SK-N-SH (cell line): ENCODE measurements around the gene C18orf63. TPM values are rescaled to one million over a fixed set of nuclear protein-coding genes. Genes with fewer than 3 reads are reported as not detected.
A peak's percentile ranks its signal among the peaks of the same experiment; 100 is the strongest.

Experiments used
- CTCF ChIA-PET: fragments of 300-600, 350-600 bp; formaldehyde crosslinking; extraction: SDS; loops from one replicate; lab custom pipeline; 2021; lab: Yijun Ruan, JAX
- POLR2A ChIA-PET: fragments of 350-600 bp; sonication (Branson Sonifier 250); formaldehyde crosslinking; extraction: SDS; loops from one replicate; lab custom pipeline; 2020; ENCODE audit warnings: antibody characterized with exemption, inconsistent platforms; lab: Yijun Ruan, JAX
- DNase-seq: peaks from one replicate; pipeline ENCODE4 v3.0.0; 2012
- H2AFZ ChIP-seq: fragments of 200-600 bp; sonication (generic); 2 replicates; pipeline ENCODE4 v1.8.1; 2016; ENCODE audit warnings: antibody characterized with exemption, mild to moderate bottlenecking, low read depth
- H3F3A ChIP-seq: fragments of 200-600 bp; sonication (generic); replicated peaks from 2 replicates; pipeline ENCODE3; 2016; ENCODE audit warnings: antibody characterized with exemption, mild to moderate bottlenecking; ENCODE audit not compliant: insufficient read depth
- H3K27ac ChIP-seq, 2 experiments: fragments of 200-500 bp in 1 of 2; fragments of 200-600 bp in 1 of 2; sonication (Bioruptor generic) in 1 of 2; sonication (generic), shearing (Covaris generic) in 1 of 2; 2 replicates each; pipeline versions ENCODE4 v1.5.1 to v1.6.1; 2014 to 2016; ENCODE audit warnings: low read depth in 2 of 2, inconsistent platforms in 1 of 2, low read length in 1 of 2, mild to moderate bottlenecking in 1 of 2, mixed read lengths in 1 of 2
- H3K27me3 ChIP-seq: fragments of 200-600 bp; sonication (generic), shearing (Covaris generic); 2 replicates; pipeline ENCODE4 v1.6.1; 2016; ENCODE audit warnings: mixed run types; ENCODE audit not compliant: insufficient read depth
- H3K36me3 ChIP-seq, 2 experiments: fragments of 200-500 bp in 1 of 2; fragments of 200-600 bp in 1 of 2; sonication (Bioruptor generic) in 1 of 2; sonication (generic) in 1 of 2; replicated peaks in 1 of 2; 2 replicates each; pipeline versions ENCODE3 to v1.5.1; 2014 to 2016; ENCODE audit warnings: low read length in 1 of 2, mild to moderate bottlenecking in 1 of 2; ENCODE audit not compliant: insufficient read depth in 2 of 2, control insufficient read depth in 1 of 2
- H3K4me1 ChIP-seq, 2 experiments: fragments of 200-500 bp in 1 of 2; fragments of 200-600 bp in 1 of 2; sonication (Bioruptor generic) in 1 of 2; sonication (generic), shearing (Covaris generic) in 1 of 2; 2 replicates each; pipeline versions ENCODE4 v1.5.1 to v1.6.1; 2014 to 2016; ENCODE audit warnings: low read depth in 1 of 2, low read length in 1 of 2, mixed run types in 1 of 2; ENCODE audit not compliant: insufficient read depth in 2 of 2, control insufficient read depth in 1 of 2
- H3K4me2 ChIP-seq: fragments of 200-600 bp; sonication (generic), shearing (Covaris generic); 2 replicates; pipeline ENCODE4 v1.6.1; 2017; ENCODE audit warnings: mixed run types
- H3K4me3 ChIP-seq, 2 experiments: fragments of 200-500 bp in 1 of 2; fragments of 200-600 bp in 1 of 2; sonication (Bioruptor generic) in 1 of 2; sonication (generic), shearing (Covaris generic) in 1 of 2; 2 replicates each; pipeline versions ENCODE4 v1.5.1 to v1.8.1; 2014 to 2016; ENCODE audit warnings: low read depth in 2 of 2, inconsistent platforms in 1 of 2, low read length in 1 of 2, mild to moderate bottlenecking in 1 of 2, mixed read lengths in 1 of 2, moderate library complexity in 1 of 2
- H3K79me2 ChIP-seq: fragments of 200-600 bp; sonication (generic); 2 replicates; pipeline ENCODE4 v1.8.1; 2017; ENCODE audit warnings: mild to moderate bottlenecking; ENCODE audit not compliant: insufficient read depth
- H3K9ac ChIP-seq: fragments of 200-600 bp; sonication (generic); 2 replicates; pipeline ENCODE4 v1.6.1; 2017; ENCODE audit warnings: mixed run types
- H3K9me2 ChIP-seq: fragments of 200-600 bp; sonication (generic); 2 replicates; pipeline ENCODE4 v1.6.1; 2017; ENCODE audit warnings: mixed run types
- H3K9me3 ChIP-seq: fragments of 200-600 bp; sonication (generic); 2 replicates; pipeline ENCODE4 v1.6.1; 2017; ENCODE audit warnings: mixed run types, mild to moderate bottlenecking, moderate library complexity
- H4K20me1 ChIP-seq: fragments of 200-600 bp; sonication (generic); 2 replicates; pipeline ENCODE4 v1.6.1; 2017; ENCODE audit warnings: mild to moderate bottlenecking, mixed run types; ENCODE audit not compliant: insufficient read depth
- CHD2 ChIP-seq: fragments of 150-350 bp; IDR thresholded peaks from 2 replicates; pipeline ENCODE4 v1.6.1; 2018; ENCODE audit warnings: low read length; ENCODE audit not compliant: partially characterized antibody
- GABPA ChIP-seq: IDR thresholded peaks from 2 replicates; pipeline ENCODE4 v1.4.0; 2012; ENCODE audit warnings: low read depth, mild to moderate bottlenecking
- IRF3 ChIP-seq: fragments of 150-350 bp; IDR thresholded peaks from 2 replicates; pipeline ENCODE4 v1.6.1; 2016; ENCODE audit warnings: mild to moderate bottlenecking, low read depth, low read length
- MAX ChIP-seq: IDR thresholded peaks from 2 replicates; pipeline ENCODE4 v1.4.0; 2012; ENCODE audit warnings: low read depth
- MXI1 ChIP-seq: IDR thresholded peaks from 2 replicates; pipeline ENCODE4 v1.6.1; 2012; ENCODE audit warnings: mild to moderate bottlenecking, low read depth, low read length, improper control_type of control experiment
- NRF1 ChIP-seq: IDR thresholded peaks from 2 replicates; pipeline ENCODE4 v1.6.1; 2012; ENCODE audit warnings: low read depth, mild to moderate bottlenecking, low read length
- PBX3 ChIP-seq: IDR thresholded peaks from 2 replicates; pipeline ENCODE4; 2012
- POLR2AphosphoS5 ChIP-seq: IDR thresholded peaks from 2 replicates; pipeline ENCODE4 v1.6.1; 2012; ENCODE audit warnings: low read depth, low read length
- RCOR1 ChIP-seq: fragments of 150-350 bp; IDR thresholded peaks from 2 replicates; pipeline ENCODE4 v1.6.1; 2017; ENCODE audit warnings: antibody characterized with exemption, low read length
- RFX5 ChIP-seq: IDR thresholded peaks from 2 replicates; pipeline ENCODE4 v1.6.1; 2012; ENCODE audit warnings: mild to moderate bottlenecking, improper control_type of control experiment, low read length
- RXRA ChIP-seq: IDR thresholded peaks from 2 replicates; pipeline ENCODE4 v1.4.0; 2012; ENCODE audit warnings: low read depth, mild to moderate bottlenecking, borderline replicate concordance
- SIN3A ChIP-seq: IDR thresholded peaks from 2 replicates; pipeline ENCODE4 v1.6.1; 2012; ENCODE audit warnings: low read depth, mild to moderate bottlenecking, low read length, moderate library complexity, borderline replicate concordance
- TAF1 ChIP-seq: IDR thresholded peaks from 2 replicates; pipeline ENCODE4 v1.6.1; 2012; ENCODE audit warnings: low read depth, mild to moderate bottlenecking, low read length, moderate library complexity, borderline replicate concordance
- TEAD4 ChIP-seq: IDR thresholded peaks from 2 replicates; pipeline ENCODE4 v1.4.0; 2012; ENCODE audit warnings: mild to moderate bottlenecking, borderline replicate concordance; ENCODE audit not compliant: insufficient read depth
- USF1 ChIP-seq: IDR thresholded peaks from 2 replicates; pipeline ENCODE4 v1.4.0; 2012; ENCODE audit warnings: low read depth, borderline replicate concordance
- YY1 ChIP-seq: IDR thresholded peaks from 2 replicates; pipeline ENCODE4 v1.4.0; 2012; ENCODE audit warnings: low read depth, mild to moderate bottlenecking
- ZBTB33 ChIP-seq: IDR thresholded peaks from 2 replicates; pipeline ENCODE4 v1.4.0; 2012; ENCODE audit warnings: low read depth, borderline replicate concordance
- WGBS: methylation state at CpG from one replicate; pipeline ENCODE4 v1.1.6; 2017; ENCODE audit warnings: low lambda C conversion rate; 5-methylcytosine and 5-hydroxymethylcytosine counted together
- polyA plus RNA-seq, 3 experiments: library from polyadenylated mRNA; depleted of rRNA; stranded (reverse); fragments of >200 nt; gene quantifications; 2 replicates each; pipeline ENCODE4 v1.2.3, GENCODE V29; 2012

The C18orf63 gene
- polyA plus RNA-seq, 1 of the 3 experiments (the other 2 are of a cell fraction): not detected

- Histone ChIP-seq H3K36me3 (no peaks in the 10 kb centered on the region), H3K9ac (0 out of 2 replicates have a peak overlapping the region, but pooled peaks have one; percentile 8), H3K9me2 (no peaks in the 10 kb centered on the region), H3F3A (no peaks in the 10 kb centered on the region), H4K20me1 (no peaks in the 10 kb centered on the region), H3K27me3 (no peaks in the 10 kb centered on the region), H3K4me3 (peak overlapping the region; percentile 67 to 96), H3K9me3 (no peaks in the 10 kb centered on the region), H2AFZ (peak overlapping the region; percentile 73; the same call in 1 of the 2 replicates), H3K79me2 (no peaks in the 10 kb centered on the region), H3K27ac (peak overlapping the region in 1 of 2 experiments; percentile 68; a peak in 1 of 4 replicates), H3K4me1 (peaks cover 0 to 17% of the 10 kb centered on the region in 2 experiments; a peak in 1 of 4 replicates), H3K4me2 (peak overlapping the region; percentile 86)
- WGBS: no CpG with 5 or more reads among the region's 30 CpGs
- ChIA-PET POLR2A (no interaction called here), CTCF (interaction anchor here (3.4 kb wide), 1 partner anchor 51 kb away, joined by 19 read pairs; no protein-coding TSS in a partner anchor)
- no peak for DNase-seq
- TF ChIP-seq RFX5 (no peak), RXRA (no peak), RCOR1 (no peak), YY1 (no peak), USF1 (no peak)
These were observed 24.2 kb upstream of the C18orf63 start for GRCh38 chr18:74291472-74291770.

GRCh38 chr18:74291771-74292540 is 23.7 kb upstream of the C18orf63 start, which contains the start of gene CYB5A:
CYB5A (minus strand) TSS chr18:74291963; CDS start chr18:74291875, 88 bp downstream.
- DNase-seq: peak; percentile 100
- H3K9me3 ChIP-seq: no peaks in the 10 kb centered on the region
- TF ChIP-seq PBX3 (peak; percentile 100), MAX (0 out of 2 replicates have a peak, but pooled peaks have one; percentile 59), ZBTB33 (0 out of 2 replicates have a peak, but pooled peaks have one; percentile 14), MXI1 (peak; percentile 89; the same call in 1 of the 2 replicates), GABPA (no peak), TAF1 (0 out of 2 replicates have a peak, but pooled peaks have one; percentile 11), POLR2AphosphoS5 (peak; percentile 58; the same call in 1 of the 2 replicates), IRF3 (peak; percentile 87), SIN3A (no peak), TEAD4 (no peak), CHD2 (peak; percentile 96), NRF1 (peak; percentile 71)
- ChIA-PET CTCF (interaction anchor here (3.4 kb wide), 1 partner anchor 50 kb away, joined by 19 read pairs; no protein-coding TSS in a partner anchor), POLR2A (no interaction called here)
- H3K4me3 ChIP-seq: peak within 1 kb of the TSS; percentile 67 to 96
- peak within 1 kb of the TSS; percentile 86 for H3K4me2 ChIP-seq
- 5% methylated on average over 31 of the region's 68 CpGs for WGBS
- no peaks in the 10 kb centered on the region for H3K9me2 ChIP-seq
- peak within 1 kb of the TSS in 1 of 2 experiments; percentile 82; a peak in 2 of 4 replicates for H3K27ac ChIP-seq
- peaks cover 0 to 17% of the 10 kb centered on the region in 2 experiments; a peak in 1 of 4 replicates for H3K4me1 ChIP-seq
- no peaks in the 10 kb centered on the region for H3F3A ChIP-seq
- no peaks in the 10 kb centered on the region for H3K36me3 ChIP-seq
- H4K20me1 ChIP-seq: no peaks in the 10 kb centered on the region
- H3K79me2 ChIP-seq: no peaks in the 10 kb centered on the region
- no peaks in the 10 kb centered on the region for H3K27me3 ChIP-seq
- H2AFZ ChIP-seq: peak within 1 kb of the TSS; percentile 73
- H3K9ac ChIP-seq: 0 out of 2 replicates have a peak within 1 kb of the TSS, but pooled peaks have one; percentile 8
